OCI-LY1 (cell line): Measurements from ENCODE around the gene ARL5C.
"Not testable (repeated sequence)": the region's sequence is repeated elsewhere in the genome, so short reads cannot be mapped to it uniquely, and the experiment has no call there.

Experiments used
- H2AFZ ChIP-seq: fragments of 200-600 bp; sonication (generic), shearing (Covaris generic); 2 replicates; pipeline ENCODE4 v1.6.0; 2014; ENCODE audit warnings: antibody characterized with exemption, mild to moderate bottlenecking, low read length
- H3F3A ChIP-seq: fragments of 200-600 bp; sonication (generic), shearing (Covaris generic); 2 replicates; pipeline ENCODE4 v1.6.0; 2014; ENCODE audit warnings: mild to moderate bottlenecking, antibody characterized with exemption, low read length, moderate library complexity; ENCODE audit not compliant: insufficient read depth
- H3K27ac ChIP-seq: fragments of 200-600 bp; sonication (generic); 2 replicates; pipeline ENCODE4 v1.5.1; 2014; ENCODE audit warnings: low read length, mixed run types, mild to moderate bottlenecking, low read depth; ENCODE audit not compliant: poor library complexity, severe bottlenecking
- H3K27me3 ChIP-seq: fragments of 200-600 bp; sonication (generic); 2 replicates; pipeline ENCODE4 v1.6.0; 2014; ENCODE audit warnings: antibody characterized with exemption, mild to moderate bottlenecking, low read length, moderate library complexity; ENCODE audit not compliant: insufficient read depth
- H3K36me3 ChIP-seq: fragments of 200-600 bp; sonication (generic); 2 replicates; pipeline ENCODE4 v1.6.1; 2014; ENCODE audit warnings: mild to moderate bottlenecking, antibody characterized with exemption, low read length, moderate library complexity, mixed read lengths; ENCODE audit not compliant: insufficient read depth
- H3K4me1 ChIP-seq: fragments of 200-600 bp; sonication (generic); 2 replicates; pipeline ENCODE4 v1.5.1; 2014; ENCODE audit warnings: mild to moderate bottlenecking, low read length, moderate library complexity; ENCODE audit not compliant: insufficient read depth, severe bottlenecking
- H3K4me2 ChIP-seq: fragments of 200-600 bp; sonication (generic), shearing (Covaris generic); 2 replicates; pipeline ENCODE4 v1.6.1; 2014; ENCODE audit warnings: low read length
- H3K4me3 ChIP-seq: fragments of 200-600 bp; sonication (generic); 2 replicates; pipeline ENCODE4 v1.5.1; 2014; ENCODE audit warnings: low read length, low read depth, mild to moderate bottlenecking, mixed read lengths; ENCODE audit not compliant: poor library complexity, severe bottlenecking
- H3K79me2 ChIP-seq: fragments of 200-600 bp; shearing (Covaris generic); 2 replicates; pipeline ENCODE4 v1.6.1; 2016; ENCODE audit warnings: mixed run types, low read length, mixed read lengths; ENCODE audit not compliant: insufficient read depth
- H3K9ac ChIP-seq: fragments of 200-600 bp; sonication (generic), shearing (Covaris generic); 2 replicates; pipeline ENCODE4 v1.6.1; 2014; ENCODE audit warnings: mild to moderate bottlenecking, low read length, mixed read lengths
- H3K9me2 ChIP-seq: fragments of 200-600 bp; sonication (generic), shearing (Covaris generic); 2 replicates; pipeline ENCODE4 v1.6.1; 2014; ENCODE audit warnings: low read depth, mild to moderate bottlenecking, low read length, mixed read lengths
- H3K9me3 ChIP-seq: fragments of 200-600 bp; shearing (Covaris generic); 2 replicates; pipeline ENCODE4 v1.6.1; 2014; ENCODE audit warnings: low read length, mixed read lengths
- H4K20me1 ChIP-seq: fragments of 200-600 bp; sonication (generic), shearing (Covaris generic); 2 replicates; pipeline ENCODE4 v1.6.0; 2016; ENCODE audit warnings: mild to moderate bottlenecking, low read length; ENCODE audit not compliant: insufficient read depth
- CTCF ChIP-seq: fragments of 200-600 bp; sonication (generic), shearing (Covaris generic); IDR thresholded peaks from 2 replicates; pipeline ENCODE4 v1.5.1; 2017; ENCODE audit warnings: mild to moderate bottlenecking, antibody characterized with exemption, low read length, moderate library complexity, mixed read lengths
- EZH2 ChIP-seq: fragments of 200-600 bp; sonication (generic), shearing (Covaris generic); IDR thresholded peaks from 2 replicates; pipeline ENCODE4 v1.8.0; 2017; ENCODE audit warnings: borderline replicate concordance, mixed run types, mild to moderate bottlenecking, antibody characterized with exemption, low read length, moderate library complexity, mixed read lengths

The ARL5C gene

DNA sequence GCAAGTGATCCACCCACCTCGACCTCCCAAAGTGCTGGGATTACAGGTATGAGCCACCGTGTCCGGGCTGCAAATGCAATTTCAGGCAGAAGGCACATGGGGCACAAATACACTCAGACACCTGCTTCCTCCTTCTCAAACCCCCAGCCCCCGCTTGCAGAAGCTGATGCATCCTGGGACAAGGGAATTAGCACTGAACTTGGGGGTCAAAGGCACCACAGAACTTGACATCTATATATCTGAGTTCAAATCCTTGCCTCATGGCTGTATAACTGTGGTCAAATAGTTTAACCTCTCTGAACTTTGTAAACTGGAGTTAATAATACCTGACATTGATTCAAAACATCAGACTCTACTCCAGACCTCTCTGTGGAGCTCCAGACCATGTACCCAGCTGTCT, 4.1 kb upstream of the ARL5C start:
- H3K79me2 ChIP-seq, result no peaks in the 10 kb centered on the region
- no peak overlapping the region for H3K27ac ChIP-seq
- no peak overlapping the region for H2AFZ ChIP-seq
- no peaks in the 10 kb centered on the region for H3K9me2 ChIP-seq
- H3K9me3 ChIP-seq, result no peaks in the 10 kb centered on the region
- no peak overlapping the region for H3K9ac ChIP-seq
- H3K27me3 ChIP-seq, result no peaks in the 10 kb centered on the region; the same call in 1 of the 2 replicates
- no peak overlapping the region for H3K4me3 ChIP-seq
- no peaks in the 10 kb centered on the region for H3F3A ChIP-seq
- no peak for TF ChIP-seq CTCF
- TF ChIP-seq EZH2, result no peak
- H3K4me1 ChIP-seq, result peaks cover 7% of the 10 kb centered on the region
- H3K4me2 ChIP-seq, result no peak overlapping the region
- peaks cover under 1% of the 10 kb centered on the region; the same call in 1 of the 2 replicates for H3K36me3 ChIP-seq
- no peaks in the 10 kb centered on the region for H4K20me1 ChIP-seq

DNA sequence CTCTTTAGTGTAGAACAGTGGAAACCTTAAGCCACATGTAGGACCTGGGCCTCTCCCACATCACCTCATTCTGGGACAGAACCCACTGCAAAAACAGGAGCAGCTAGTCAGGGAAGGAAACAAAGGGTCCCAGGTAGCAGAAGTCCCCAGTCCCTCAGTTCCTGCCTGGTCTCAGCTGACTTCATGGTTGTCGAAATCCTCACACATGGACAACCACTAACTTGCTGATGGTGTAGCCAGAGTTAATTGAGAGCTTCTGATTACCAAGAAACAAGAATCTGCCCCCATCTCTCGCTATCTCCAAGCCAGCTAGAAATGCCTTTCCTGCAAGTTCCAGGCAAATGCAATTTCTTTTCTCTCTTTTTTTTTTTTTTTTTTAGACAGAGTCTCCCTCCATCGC, 3.6 kb upstream of the ARL5C start:
- no peak overlapping the region for H3K4me3 ChIP-seq
- no peaks in the 10 kb centered on the region for H3K9me2 ChIP-seq
- no peaks in the 10 kb centered on the region for H3K36me3 ChIP-seq
- no peaks in the 10 kb centered on the region for H3K79me2 ChIP-seq
- no peak overlapping the region for H3K27ac ChIP-seq
- no peaks in the 10 kb centered on the region for H3F3A ChIP-seq
- no peaks in the 10 kb centered on the region; the same call in 1 of the 2 replicates for H3K27me3 ChIP-seq
- no peak overlapping the region for H3K4me2 ChIP-seq
- H3K9me3 ChIP-seq, result no peaks in the 10 kb centered on the region
- TF ChIP-seq EZH2 (no peak), CTCF (no peak)
- H2AFZ ChIP-seq, result no peak overlapping the region
- H4K20me1 ChIP-seq, result no peaks in the 10 kb centered on the region
- no peak overlapping the region for H3K9ac ChIP-seq
- peaks cover 6% of the 10 kb centered on the region for H3K4me1 ChIP-seq

- TF ChIP-seq EZH2 (no peak), CTCF (no peak)
- Histone ChIP-seq H3K36me3 (no peaks in the 10 kb centered on the region), H3K27me3 (no peaks in the 10 kb centered on the region; the same call in 1 of the 2 replicates), H2AFZ (no peak overlapping the region), H3F3A (no peaks in the 10 kb centered on the region), H3K9ac (no peak overlapping the region), H4K20me1 (no peaks in the 10 kb centered on the region), H3K27ac (no peak overlapping the region), H3K4me1 (peaks cover 6% of the 10 kb centered on the region), H3K9me2 (no peaks in the 10 kb centered on the region), H3K4me3 (no peak overlapping the region), H3K79me2 (no peaks in the 10 kb centered on the region), H3K4me2 (no peak overlapping the region), H3K9me3 (no peaks in the 10 kb centered on the region)
Observed at GRCh38 chr17:39169101-39169500, 3.1 kb upstream of the ARL5C start.

DNA sequence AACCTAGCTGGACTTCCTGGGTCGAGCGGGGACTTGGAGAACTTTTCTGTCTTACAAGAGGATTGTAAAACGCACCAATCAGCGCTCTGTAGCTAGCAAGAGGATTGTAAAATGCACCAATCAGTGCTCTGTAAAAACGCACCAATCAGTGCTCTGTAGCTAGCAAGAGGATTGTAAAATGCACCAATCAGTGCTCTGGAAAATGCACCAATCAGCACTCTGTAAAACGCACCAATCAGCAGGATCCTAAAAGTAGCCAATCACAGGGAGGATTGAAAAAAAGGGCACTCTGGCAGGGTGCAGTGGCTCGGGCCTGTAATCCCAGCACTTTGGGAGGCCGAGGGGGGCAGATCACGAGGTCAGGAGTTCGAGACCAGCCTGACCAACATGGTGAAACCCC, 2.5 kb upstream of the ARL5C start:
- H3K4me2 ChIP-seq, H3K79me2 ChIP-seq, H3K4me3 ChIP-seq, H3F3A ChIP-seq, H3K27me3 ChIP-seq, H3K27ac ChIP-seq, H3K36me3 ChIP-seq, H4K20me1 ChIP-seq, H3K4me1 ChIP-seq, H2AFZ ChIP-seq, H3K9me2 ChIP-seq, H3K9me3 ChIP-seq, H3K9ac ChIP-seq: not testable (repeated sequence)
